Body of pancreas (tissue), 4 donors: ENCODE measurements around the gene OSBPL5.
"Not testable (repeated sequence)": the region's sequence is repeated elsewhere in the genome, so short reads cannot be mapped to it uniquely, and the experiment has no call there.

ENCODE experiments used
- POLR2A ChIP-seq, 3 donors: fragments of 450-650 bp; IDR thresholded peaks; one replicate each; pipeline ENCODE4 v1.6.1; 2016; ENCODE audit warnings: antibody characterized with exemption in 3 of 3, mild to moderate bottlenecking in 2 of 3
- TF ChIP-seq, protein P1 (sequence below), 7 experiments: fragments of 450-650 bp in 4 of 7; fragments of 200-600 bp in 3 of 7; sonication (generic) in 3 of 7; IDR thresholded peaks; one replicate each; pipeline ENCODE4 v1.5.1; 2016 to 2019; ENCODE audit warnings: antibody characterized with exemption in 7 of 7

DNA sequence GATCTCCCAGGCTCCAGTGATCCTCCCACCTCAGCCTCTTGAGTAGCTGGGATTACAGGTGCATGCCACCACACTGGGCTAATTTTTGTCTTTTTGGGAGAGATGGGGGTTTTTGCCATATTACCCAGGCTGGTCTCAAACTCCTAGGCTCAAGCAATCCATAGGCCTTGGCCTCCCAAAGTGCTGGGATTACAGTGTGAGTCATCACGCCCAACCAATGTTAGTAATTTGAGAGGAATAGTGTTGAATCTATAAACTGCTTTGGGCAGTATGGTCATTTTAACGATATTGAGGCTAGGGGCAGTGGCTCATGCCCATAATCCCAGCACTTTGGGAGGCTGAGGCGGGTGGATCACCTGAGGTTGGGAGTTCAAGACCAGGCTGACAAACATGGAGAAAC, 98.8 kb downstream of the OSBPL5 start:
- TF ChIP-seq, protein P1, sequence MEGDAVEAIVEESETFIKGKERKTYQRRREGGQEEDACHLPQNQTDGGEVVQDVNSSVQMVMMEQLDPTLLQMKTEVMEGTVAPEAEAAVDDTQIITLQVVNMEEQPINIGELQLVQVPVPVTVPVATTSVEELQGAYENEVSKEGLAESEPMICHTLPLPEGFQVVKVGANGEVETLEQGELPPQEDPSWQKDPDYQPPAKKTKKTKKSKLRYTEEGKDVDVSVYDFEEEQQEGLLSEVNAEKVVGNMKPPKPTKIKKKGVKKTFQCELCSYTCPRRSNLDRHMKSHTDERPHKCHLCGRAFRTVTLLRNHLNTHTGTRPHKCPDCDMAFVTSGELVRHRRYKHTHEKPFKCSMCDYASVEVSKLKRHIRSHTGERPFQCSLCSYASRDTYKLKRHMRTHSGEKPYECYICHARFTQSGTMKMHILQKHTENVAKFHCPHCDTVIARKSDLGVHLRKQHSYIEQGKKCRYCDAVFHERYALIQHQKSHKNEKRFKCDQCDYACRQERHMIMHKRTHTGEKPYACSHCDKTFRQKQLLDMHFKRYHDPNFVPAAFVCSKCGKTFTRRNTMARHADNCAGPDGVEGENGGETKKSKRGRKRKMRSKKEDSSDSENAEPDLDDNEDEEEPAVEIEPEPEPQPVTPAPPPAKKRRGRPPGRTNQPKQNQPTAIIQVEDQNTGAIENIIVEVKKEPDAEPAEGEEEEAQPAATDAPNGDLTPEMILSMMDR (IDR thresholded peaks at IDR 0.05), result not testable (repeated sequence)
- TF ChIP-seq POLR2A (IDR thresholded peaks at IDR 0.05), result not testable (repeated sequence)
